Duodenal mucosa (tissue), 2 donors: ENCODE data around the gene GOLGA6L10.
"Not testable (repeated sequence)": the region's sequence is repeated elsewhere in the genome, so short reads cannot be mapped to it uniquely, and the experiment has no call there.

Experiments
- H3K27ac ChIP-seq: one replicate; pipeline ENCODE4 v1.7.0; 2013; ENCODE audit warnings: low read depth, low read length
- H3K27me3 ChIP-seq, 2 donors: one replicate each; pipeline ENCODE4 v1.7.0; 2013; ENCODE audit warnings: low read length in 2 of 2, control low read depth in 1 of 2; ENCODE audit not compliant: insufficient read depth in 2 of 2, control insufficient read depth in 1 of 2
- H3K36me3 ChIP-seq, 2 donors: one replicate each; pipeline ENCODE4 v1.7.0; 2013; ENCODE audit warnings: low read length in 2 of 2, control low read depth in 1 of 2; ENCODE audit not compliant: insufficient read depth in 2 of 2, control insufficient read depth in 1 of 2
- H3K4me1 ChIP-seq, 2 donors: one replicate each; pipeline ENCODE4 v1.7.0; 2013; ENCODE audit warnings: low read length in 2 of 2, control low read depth in 1 of 2; ENCODE audit not compliant: insufficient read depth in 2 of 2, control insufficient read depth in 1 of 2
- H3K4me3 ChIP-seq, 2 donors: one replicate each; pipeline ENCODE4 v1.7.0; 2013; ENCODE audit warnings: low read length in 2 of 2, low read depth in 1 of 2
- H3K9ac ChIP-seq, 2 donors: one replicate each; pipeline ENCODE4 v1.7.0; 2013; ENCODE audit warnings: low read length in 2 of 2, low read depth in 1 of 2
- H3K9me3 ChIP-seq, 2 donors: one replicate each; pipeline ENCODE4 v1.7.0; 2013; ENCODE audit warnings: low read length in 2 of 2, control low read depth in 1 of 2; ENCODE audit not compliant: control insufficient read depth in 1 of 2

The GOLGA6L10 gene, protein sequence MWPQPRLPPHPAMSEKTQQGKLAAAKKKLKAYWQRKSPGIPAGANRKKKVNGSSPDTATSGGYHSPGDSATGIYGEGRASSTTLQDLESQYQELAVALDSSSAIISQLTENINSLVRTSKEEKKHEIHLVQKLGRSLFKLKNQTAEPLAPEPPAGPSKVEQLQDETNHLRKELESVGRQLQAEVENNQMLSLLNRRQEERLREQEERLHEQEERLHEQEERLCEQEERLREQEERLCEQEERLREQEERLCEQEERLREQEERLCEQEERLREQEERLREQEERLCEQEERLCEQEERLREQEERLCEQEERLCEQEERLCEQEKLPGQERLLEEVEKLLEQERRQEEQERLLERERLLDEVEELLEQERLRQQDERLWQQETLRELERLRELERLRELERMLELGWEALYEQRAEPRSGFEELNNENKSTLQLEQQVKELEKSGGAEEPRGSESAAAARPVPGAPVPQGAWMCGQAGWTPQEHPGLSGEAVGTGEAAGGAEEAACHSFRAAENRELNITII

GRCh38 chr15:82349375-82349774 lies at the start of gene GOLGA6L10:
TSS of gene GOLGA6L10 (minus strand) at chr15:82349475. CDS start at chr15:82349375, 100 bp downstream.
- not testable (repeated sequence) for H3K36me3 ChIP-seq, H3K27ac ChIP-seq, H3K9me3 ChIP-seq, H3K4me1 ChIP-seq, H3K4me3 ChIP-seq, H3K27me3 ChIP-seq, H3K9ac ChIP-seq

DNA sequence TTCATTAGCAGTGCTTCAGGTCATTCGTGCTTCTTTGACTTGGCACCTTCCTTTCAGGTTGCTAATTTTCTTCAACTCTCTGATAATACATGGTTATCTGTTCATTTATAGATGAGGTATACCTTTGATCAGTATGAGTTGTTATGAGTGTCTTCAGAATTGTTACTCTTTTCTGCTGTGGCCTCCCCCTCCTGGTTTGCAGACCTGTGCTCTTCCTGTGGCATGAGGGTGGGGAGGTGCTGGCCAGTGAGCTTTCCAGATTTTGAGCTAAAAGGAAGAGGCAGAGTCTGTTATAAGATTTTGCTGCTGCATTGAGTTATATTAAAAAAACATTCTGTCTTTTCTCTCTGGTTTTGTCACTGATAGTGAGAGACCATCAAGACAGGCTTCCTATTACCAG lies 49.5 kb upstream of the GOLGA6L10 start:
- no peaks in the 10 kb centered on the region for H3K4me1 ChIP-seq
- H3K36me3 ChIP-seq, result no peaks in the 10 kb centered on the region
- H3K27me3 ChIP-seq, result no peaks in the 10 kb centered on the region

DNA sequence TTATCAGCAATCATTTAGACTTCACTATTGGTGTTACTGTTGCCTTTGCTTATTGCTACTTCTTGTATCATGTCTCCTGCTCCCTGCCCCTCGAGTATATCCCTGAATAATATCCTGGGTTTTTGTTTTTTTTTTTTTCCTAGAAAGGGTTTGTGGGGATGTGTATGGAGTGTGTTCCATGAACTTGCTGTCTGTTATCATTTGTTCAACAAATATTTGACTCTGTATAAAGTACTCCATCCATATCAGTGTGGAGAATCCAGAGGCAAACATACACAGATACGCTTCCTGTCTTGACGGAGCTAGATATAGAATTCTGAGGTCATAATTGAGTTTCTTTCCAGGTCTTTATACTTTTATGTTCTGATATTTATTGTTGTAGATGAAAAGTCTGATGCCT lies 48.5 kb upstream of the GOLGA6L10 start:
- Histone ChIP-seq H3K9ac (no peak overlapping the region), H3K27ac (no peak overlapping the region), H3K4me3 (no peak overlapping the region), H3K36me3 (no peaks in the 10 kb centered on the region), H3K9me3 (no peaks in the 10 kb centered on the region), H3K27me3 (no peaks in the 10 kb centered on the region), H3K4me1 (no peaks in the 10 kb centered on the region)

More for the DNA sequence above, 49.5 kb upstream of the GOLGA6L10 start:
- Histone ChIP-seq H3K9ac (no peak overlapping the region), H3K27ac (no peak overlapping the region), H3K4me3 (no peak overlapping the region), H3K9me3 (no peaks in the 10 kb centered on the region)

GRCh38 chr15:82395788-82396187 lies 46.5 kb upstream of the GOLGA6L10 start:
- not testable (repeated sequence) for H3K9ac ChIP-seq, H3K27me3 ChIP-seq, H3K36me3 ChIP-seq, H3K4me1 ChIP-seq, H3K4me3 ChIP-seq, H3K27ac ChIP-seq, H3K9me3 ChIP-seq

DNA sequence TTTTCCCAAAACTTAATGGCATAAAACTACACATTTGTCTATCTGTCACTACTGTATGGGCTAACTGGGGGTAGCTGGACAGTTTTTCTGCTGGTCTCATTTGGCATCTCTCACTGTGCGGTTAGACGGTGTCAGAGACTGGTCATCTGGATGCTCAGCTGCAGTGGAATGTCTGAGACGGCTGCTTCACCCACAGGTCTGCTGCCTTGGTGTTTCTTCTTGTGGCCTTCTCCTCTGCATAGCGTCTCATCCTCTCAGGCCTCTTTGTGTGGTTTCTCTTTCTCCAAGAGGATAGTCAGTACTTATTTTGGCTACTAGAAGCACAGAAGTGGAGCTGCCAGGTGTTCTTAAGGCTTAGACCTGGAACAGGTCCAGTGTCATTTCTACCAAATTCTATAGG lies 44.4 kb upstream of the GOLGA6L10 start:
- Histone ChIP-seq H3K27ac (no peak overlapping the region), H3K4me3 (no peak overlapping the region), H3K9me3 (no peaks in the 10 kb centered on the region)

GRCh38 chr15:82392077-82392476 lies 42.8 kb upstream of the GOLGA6L10 start:
- H3K4me3 ChIP-seq, H3K9ac ChIP-seq, H3K27me3 ChIP-seq, H3K27ac ChIP-seq, H3K4me1 ChIP-seq, H3K9me3 ChIP-seq, H3K36me3 ChIP-seq: not testable (repeated sequence)

More for the DNA sequence above, 44.4 kb upstream of the GOLGA6L10 start:
- Histone ChIP-seq H3K9ac (no peak overlapping the region), H3K27me3 (no peaks in the 10 kb centered on the region), H3K4me1 (no peaks in the 10 kb centered on the region), H3K36me3 (no peaks in the 10 kb centered on the region)

DNA sequence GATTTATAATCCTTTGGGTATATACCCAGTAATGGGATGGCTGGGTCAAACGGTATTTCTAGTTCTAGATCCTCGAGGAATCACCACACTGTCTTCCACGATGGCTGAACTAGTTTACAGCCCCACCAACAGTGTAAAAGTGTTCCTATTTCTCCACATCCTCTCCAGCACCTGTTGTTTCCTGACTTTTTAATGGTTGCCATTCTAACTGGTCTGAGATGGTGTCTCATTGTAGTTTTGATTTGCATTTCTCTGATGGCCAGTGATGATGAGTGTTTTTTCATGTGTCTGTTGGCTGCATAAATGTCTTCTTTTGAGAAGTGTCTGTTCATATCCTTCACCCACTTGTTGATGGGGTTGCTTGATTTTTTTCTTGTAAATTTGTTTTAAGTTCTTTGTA lies 40.9 kb upstream of the GOLGA6L10 start:
- not testable (repeated sequence) for H3K9me3 ChIP-seq, H3K9ac ChIP-seq, H3K4me1 ChIP-seq, H3K36me3 ChIP-seq, H3K27ac ChIP-seq, H3K4me3 ChIP-seq, H3K27me3 ChIP-seq

DNA sequence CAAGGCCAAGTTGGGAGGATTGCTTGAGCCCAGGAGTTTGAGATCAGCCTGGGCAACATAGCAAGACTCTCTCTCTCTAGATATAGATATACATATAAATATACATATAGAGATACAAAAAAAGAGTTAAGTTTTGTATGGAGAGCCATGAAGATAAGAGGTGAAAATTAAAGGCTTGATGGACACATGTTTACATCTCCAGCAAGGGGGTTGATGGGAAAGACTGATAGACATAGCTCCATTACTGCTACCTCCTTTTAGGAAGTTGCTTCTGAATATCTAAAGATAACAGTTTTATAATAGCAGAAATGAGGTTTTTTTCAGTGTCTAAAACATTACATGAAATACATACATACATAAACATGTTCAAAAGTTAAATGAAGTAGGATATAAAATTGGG lies 37.9 kb upstream of the GOLGA6L10 start:
- not testable (repeated sequence) for H3K4me1 ChIP-seq, H3K9ac ChIP-seq, H3K4me3 ChIP-seq, H3K27me3 ChIP-seq, H3K27ac ChIP-seq, H3K36me3 ChIP-seq, H3K9me3 ChIP-seq

DNA sequence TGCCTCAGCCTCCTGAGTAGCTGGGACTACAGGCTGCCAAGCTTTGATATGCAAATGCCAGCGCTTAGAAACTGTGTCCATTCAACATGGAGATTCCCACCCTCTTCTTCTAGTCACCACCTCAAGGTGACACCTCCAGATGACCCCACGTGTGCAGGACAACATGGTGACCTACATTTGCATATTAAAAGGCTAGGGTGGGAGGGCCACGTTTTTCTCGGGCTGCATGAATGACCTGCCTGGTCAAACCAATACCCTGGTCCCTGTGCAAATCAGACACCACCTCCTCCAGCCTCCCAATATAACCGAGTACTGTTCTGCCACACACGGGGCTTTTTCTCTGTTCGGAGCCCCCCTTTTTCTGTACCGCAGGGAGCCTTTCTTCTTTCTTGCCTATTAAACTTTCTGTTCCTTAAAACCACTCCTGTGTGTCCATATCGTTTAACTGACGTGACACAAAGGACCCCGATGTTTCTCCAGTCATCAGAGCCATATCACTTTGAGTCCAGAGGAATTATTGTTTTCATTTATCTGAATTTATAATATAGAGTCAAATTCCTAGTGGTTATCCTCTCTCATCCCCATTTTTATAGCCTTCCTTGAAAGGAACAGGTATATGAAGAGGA lies 32.2 kb upstream of the GOLGA6L10 start:
- not testable (repeated sequence) for H3K27me3 ChIP-seq, H3K27ac ChIP-seq, H3K9me3 ChIP-seq, H3K4me3 ChIP-seq, H3K36me3 ChIP-seq, H3K4me1 ChIP-seq, H3K9ac ChIP-seq

- not testable (repeated sequence) for H3K27ac ChIP-seq, H3K9ac ChIP-seq, H3K27me3 ChIP-seq, H3K4me3 ChIP-seq, H3K4me1 ChIP-seq, H3K9me3 ChIP-seq, H3K36me3 ChIP-seq
These were observed 30.3 kb upstream of the GOLGA6L10 start for GRCh38 chr15:82379552-82379951.
